GM12878 (cell line): Measurements from ENCODE around the gene PDIK1L.

ENCODE experiments used
- ATF3 ChIP-seq: IDR thresholded peaks from 2 replicates; pipeline ENCODE4 v1.6.1; 2011; ENCODE audit warnings: low read depth, mild to moderate bottlenecking, low read length, moderate library complexity, borderline replicate concordance; ENCODE audit errors: extremely low read depth
- BMI1 ChIP-seq: fragments of 450-650 bp; IDR thresholded peaks from 2 replicates; pipeline ENCODE4 v1.6.1; 2016; ENCODE audit warnings: mild to moderate bottlenecking, moderate library complexity, borderline replicate concordance
- CEBPB ChIP-seq, 2 experiments: fragments of 150-350 bp in 1 of 2; IDR thresholded peaks; 2 replicates each; pipeline ENCODE4 v1.6.1; 2012 to 2014; ENCODE audit warnings: low read depth in 2 of 2, low read length in 2 of 2, borderline replicate concordance in 1 of 2, inconsistent platforms in 1 of 2
- CTCF ChIP-seq, 3 experiments: IDR thresholded peaks in 2 of 3; conservative IDR thresholded peaks in 1 of 3; 2 replicates each; pipeline ENCODE4 v1.5.1; 2011; ENCODE audit warnings: low read depth in 3 of 3, low read length in 3 of 3, mild to moderate bottlenecking in 3 of 3, control low read depth in 2 of 3, moderate library complexity in 2 of 3, inconsistent platforms in 1 of 3, mixed read lengths in 1 of 3; ENCODE audit not compliant: control insufficient read depth in 2 of 3, insufficient read depth in 1 of 3; ENCODE audit errors: extremely low read depth in 1 of 3
- MYC ChIP-seq: IDR thresholded peaks from 2 replicates; pipeline ENCODE4 v1.6.1; 2011; ENCODE audit warnings: mild to moderate bottlenecking, low read length, moderate library complexity, inconsistent platforms; ENCODE audit not compliant: insufficient read depth, insufficient replicate concordance, insufficient read length, severe bottlenecking
- NRF1 ChIP-seq: conservative IDR thresholded peaks from 2 replicates; pipeline ENCODE4 v1.6.1; 2011; ENCODE audit warnings: mild to moderate bottlenecking, low read depth, low read length, improper control_type of control experiment
- PBX3 ChIP-seq: IDR thresholded peaks from 2 replicates; pipeline ENCODE4 v1.6.1; 2011; ENCODE audit warnings: mild to moderate bottlenecking, low read depth, low read length, moderate library complexity; ENCODE audit not compliant: insufficient replicate concordance
- RAD21 ChIP-seq: IDR thresholded peaks from 2 replicates; pipeline ENCODE4 v1.6.1; 2011; ENCODE audit warnings: mild to moderate bottlenecking, low read depth, low read length, moderate library complexity; ENCODE audit not compliant: insufficient read depth
- REST ChIP-seq: IDR thresholded peaks from 2 replicates; pipeline ENCODE4 v1.6.1; 2012; ENCODE audit warnings: mild to moderate bottlenecking, low read depth, low read length
- SMARCA5 ChIP-seq: fragments of 450-650 bp; IDR thresholded peaks from 2 replicates; pipeline ENCODE4 v1.6.1; 2017; ENCODE audit warnings: mild to moderate bottlenecking
- SMC3 ChIP-seq: IDR thresholded peaks from 2 replicates; pipeline ENCODE4 v1.6.1; 2011; ENCODE audit warnings: low read length, improper control_type of control experiment, borderline replicate concordance
- TCF12 ChIP-seq: IDR thresholded peaks from 2 replicates; pipeline ENCODE4 v1.6.1; 2011; ENCODE audit warnings: low read depth, mild to moderate bottlenecking, low read length

- TF ChIP-seq CTCF (IDR thresholded peaks at IDR 0.05 in 2 of 3, conservative IDR thresholded peaks at IDR 0.05 in 1 of 3; ENCODE audit: control insufficient read depth in 2 of 3, extremely low read depth in 1 of 3, insufficient read depth in 1 of 3, low read depth in 3 of 3, low read length in 3 of 3), result peak; percentile 23 to 45 (median 23); a peak in 4 of 6 replicates
- TF ChIP-seq PBX3, result no peak
- no peak for TF ChIP-seq MYC
- no peak for TF ChIP-seq REST
- TF ChIP-seq ATF3, result no peak
- TF ChIP-seq RAD21, result peak; percentile 28; the same call in 1 of the 2 replicates
- no peak for TF ChIP-seq CEBPB (IDR thresholded peaks at IDR 0.05; ENCODE audit: borderline replicate concordance in 1 of 2, low read depth in 2 of 2, low read length in 2 of 2)
- TF ChIP-seq SMC3, result no peak
- TF ChIP-seq TCF12, result no peak
- peak; percentile 43; the same call in 1 of the 2 replicates for TF ChIP-seq SMARCA5
- TF ChIP-seq BMI1, result no peak
- TF ChIP-seq NRF1, result no peak
These were observed 52.6 kb downstream of the PDIK1L start for GRCh38 chr1:26164036-26164860.
